HEK293T (cell line): ENCODE data around the gene DMXL1.

Source experiments
- BHLHE40 ChIP-seq: fragments of 450-650 bp; IDR thresholded peaks from 2 replicates; pipeline ENCODE4 v1.6.1; 2016; ENCODE audit warnings: mild to moderate bottlenecking, moderate library complexity, borderline replicate concordance
- CTBP1 ChIP-seq: fragments of 450-650 bp; IDR thresholded peaks from 2 replicates; pipeline ENCODE4 v1.6.1; 2016; ENCODE audit warnings: borderline replicate concordance
- ELF4 ChIP-seq: fragments of 450-650 bp; IDR thresholded peaks from 2 replicates; pipeline ENCODE4 v1.6.1; 2017; ENCODE audit warnings: antibody characterized with exemption
- FOXK2 ChIP-seq: fragments of 450-650 bp; IDR thresholded peaks from 2 replicates; pipeline ENCODE4 v1.6.1; 2016; ENCODE audit warnings: mild to moderate bottlenecking
- FOXM1 ChIP-seq: fragments of 450-650 bp; IDR thresholded peaks from 2 replicates; pipeline ENCODE4 v1.6.1; 2017; ENCODE audit warnings: mild to moderate bottlenecking, borderline replicate concordance
- HDGF ChIP-seq: fragments of 450-650 bp; IDR thresholded peaks from 2 replicates; pipeline ENCODE4 v1.6.1; 2017; ENCODE audit warnings: antibody characterized with exemption, borderline replicate concordance
- L3MBTL2 ChIP-seq: fragments of 450-650 bp; conservative IDR thresholded peaks from 2 replicates; pipeline ENCODE4 v1.6.1; 2016; ENCODE audit warnings: mild to moderate bottlenecking
- NFRKB ChIP-seq: fragments of 450-650 bp; IDR thresholded peaks from 2 replicates; pipeline ENCODE4 v1.6.1; 2016; ENCODE audit warnings: mild to moderate bottlenecking, moderate library complexity
- SP1 ChIP-seq: fragments of 450-650 bp; IDR thresholded peaks from 2 replicates; pipeline ENCODE4 v1.6.1; 2017
- TARDBP ChIP-seq: fragments of 450-650 bp; IDR thresholded peaks from 2 replicates; pipeline ENCODE4 v1.6.1; 2016
- ZNF384 ChIP-seq: fragments of 450-650 bp; IDR thresholded peaks from 2 replicates; pipeline ENCODE4 v1.6.1; 2016

DNA sequence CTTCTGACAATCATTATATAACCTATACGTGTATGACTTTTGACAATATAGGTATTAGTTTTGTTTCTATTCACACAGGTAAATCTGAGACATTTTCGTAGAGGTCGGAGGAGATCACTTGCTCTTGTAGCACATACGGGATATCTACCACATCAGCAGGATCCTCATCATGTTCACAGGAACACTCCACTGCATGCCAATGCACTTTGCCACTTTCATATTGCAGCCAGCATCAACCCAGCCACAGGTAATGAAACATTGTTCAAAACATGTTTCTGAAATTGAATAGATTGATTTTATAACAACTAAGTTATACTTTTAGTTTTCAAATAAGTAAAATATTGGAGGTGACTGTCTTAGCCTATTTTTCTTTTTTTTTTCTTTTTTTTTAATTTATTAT, 50.0 kb downstream of the DMXL1 start:
- TF ChIP-seq CTBP1 (no peak), BHLHE40 (no peak), ELF4 (no peak), FOXK2 (no peak), FOXM1 (no peak), TARDBP (no peak), L3MBTL2 (no peak), SP1 (no peak), NFRKB (no peak), ZNF384 (no peak), HDGF (no peak)
